Ammon's horn (tissue), 1 donor: ENCODE measurements around the gene TRAF3IP1.

Experiments
- DNase-seq: peaks from one replicate; pipeline ENCODE4 v3.0.0-alpha.2; 2016; ENCODE audit warnings: low spot score

TRAF3IP1 gene

GRCh38 chr2:238449241-238449640 lies 128.9 kb downstream of the TRAF3IP1 start:
- DNase-seq, result no peak

- DNase-seq, result peak; percentile 56
Observed at GRCh38 chr2:238449909-238450417, 129.6 kb downstream of the TRAF3IP1 start.

- DNase-seq, result no peak
Observed at GRCh38 chr2:238450440-238450861, 130.1 kb downstream of the TRAF3IP1 start.
